GM21526 (cell line): ENCODE results near the gene ARHGEF5.
"Not testable (repeated sequence)": the region's sequence is repeated elsewhere in the genome, so short reads cannot be mapped to it uniquely, and the experiment has no call there.

Source experiments
- ATAC-seq: cut with Tn5 transposase; IDR thresholded peaks from one replicate; pipeline ENCODE4 v1.9.1; 2021; ENCODE audit warnings: moderate library complexity; ENCODE audit not compliant: unreplicated experiment, low FRiP score

The ARHGEF5 gene

DNA sequence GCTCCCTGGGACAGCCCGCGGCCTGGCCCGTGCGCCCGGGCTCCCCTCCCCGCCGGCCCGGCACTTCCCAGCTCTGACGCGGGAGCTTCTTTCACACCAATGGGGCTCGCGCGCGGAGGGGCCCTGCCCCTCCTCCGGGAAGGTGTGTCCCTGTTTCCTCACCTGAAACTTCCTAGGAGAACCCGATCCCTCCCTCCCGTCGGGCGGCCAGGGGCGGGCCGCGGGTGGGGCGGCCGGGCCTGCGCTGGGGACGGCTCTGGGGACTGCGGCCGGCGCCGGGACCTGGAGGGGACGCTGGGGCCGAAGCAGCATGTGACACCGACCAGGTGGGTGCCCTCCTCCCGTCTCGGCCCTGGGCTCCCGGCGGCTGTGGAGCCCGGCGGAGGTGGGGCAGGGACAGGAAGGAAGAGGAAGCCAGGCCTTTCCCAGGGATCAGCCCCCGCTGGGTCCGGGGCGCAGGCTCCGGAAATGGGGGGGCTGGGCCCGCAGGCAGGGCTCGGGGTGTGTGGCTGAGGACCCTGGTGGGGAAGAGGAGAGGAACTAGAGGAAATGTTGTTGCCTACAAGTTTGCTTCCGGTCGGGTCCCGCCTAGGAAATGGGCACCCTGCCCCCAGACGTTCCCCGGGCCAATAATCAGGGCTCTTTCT lies at the start of gene ARHGEF5:
ARHGEF5 (plus strand) TSS at position 227 of the 647 bp plus-strand sequence. CDS start 7,268 bp downstream, outside the sequence.
- ATAC-seq, result peak; percentile 72

DNA sequence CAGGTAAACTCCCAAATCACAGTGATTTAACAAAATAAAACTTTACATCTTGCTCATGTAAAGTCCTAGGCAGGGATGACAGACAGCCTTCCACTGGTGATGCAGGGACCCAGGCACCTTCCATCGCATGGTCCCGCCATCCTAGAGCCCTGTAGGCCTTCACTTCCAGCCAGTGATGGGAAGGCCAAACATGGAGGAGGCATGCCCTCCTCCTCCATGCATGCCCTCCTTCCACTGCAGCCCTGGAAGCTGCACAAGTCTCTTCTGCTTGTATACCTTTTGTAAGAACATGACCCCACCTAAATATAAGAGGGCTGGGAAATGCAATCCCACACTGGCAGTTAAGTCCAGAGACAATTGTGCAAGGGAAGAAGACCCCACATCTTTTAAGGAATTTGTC lies 45.5 kb upstream of the ARHGEF5 start:
- not testable (repeated sequence) for ATAC-seq

GRCh38 chr7:144311218-144311617 lies 44.0 kb upstream of the ARHGEF5 start:
- not testable (repeated sequence) for ATAC-seq

DNA sequence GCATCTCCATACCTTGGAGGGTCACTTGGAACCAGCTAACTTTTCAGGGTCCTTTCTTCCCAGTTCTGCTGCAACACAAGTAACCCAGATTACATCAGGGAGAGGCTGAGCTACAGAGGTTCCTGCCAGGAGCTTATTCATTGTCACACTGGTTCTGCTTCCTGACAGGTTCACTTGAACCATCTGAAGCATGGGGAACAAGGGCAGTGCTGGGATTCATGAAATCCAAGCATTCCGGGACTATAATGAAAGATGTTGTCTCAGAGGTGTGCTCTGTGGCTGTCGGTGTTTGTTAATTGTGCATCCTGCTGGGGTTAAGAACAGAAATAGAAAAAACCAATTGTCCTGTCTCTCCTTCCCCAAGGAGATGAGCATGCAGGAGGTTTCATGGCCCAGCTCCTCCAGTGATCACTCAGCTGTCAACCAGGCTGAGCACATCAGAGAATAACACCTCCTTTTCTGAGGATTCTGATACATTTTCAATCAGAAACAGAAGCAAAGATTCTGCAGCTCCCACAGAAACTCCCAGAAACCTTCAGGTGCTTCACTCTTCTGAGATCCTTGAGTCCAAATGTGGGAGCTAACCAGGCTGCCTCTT lies 43.2 kb upstream of the ARHGEF5 start, which contains the start of gene OR2A1:
OR2A1 (plus strand) TSS at position 548 of the 598 bp plus-strand sequence. CDS start 5,706 bp downstream, outside the sequence.
- ATAC-seq, result not testable (repeated sequence)

DNA sequence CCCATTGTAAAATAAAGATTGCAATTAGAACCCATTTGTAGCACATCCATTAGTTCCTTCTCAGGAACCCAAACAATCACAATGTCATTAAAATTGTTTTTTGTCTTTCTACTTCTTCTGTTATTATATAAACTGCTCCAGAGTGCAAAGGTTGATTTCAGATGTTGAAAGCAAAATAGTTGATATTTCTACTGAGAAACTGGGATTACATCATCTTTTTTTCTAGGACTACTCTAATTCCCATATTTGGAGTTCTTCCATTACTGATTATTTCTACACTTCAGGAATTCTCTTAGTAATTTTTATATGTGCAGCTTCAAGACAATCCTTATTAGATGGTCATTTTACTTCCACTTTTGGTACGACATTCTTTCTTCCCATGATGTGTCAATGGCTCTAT lies 37.7 kb upstream of the ARHGEF5 start:
- not testable (repeated sequence) for ATAC-seq

GRCh38 chr7:144319547-144319946 lies 35.7 kb upstream of the ARHGEF5 start:
- ATAC-seq, result not testable (repeated sequence)

- ATAC-seq, result not testable (repeated sequence)
These were observed 33.5 kb upstream of the ARHGEF5 start for GRCh38 chr7:144321677-144322206.

DNA sequence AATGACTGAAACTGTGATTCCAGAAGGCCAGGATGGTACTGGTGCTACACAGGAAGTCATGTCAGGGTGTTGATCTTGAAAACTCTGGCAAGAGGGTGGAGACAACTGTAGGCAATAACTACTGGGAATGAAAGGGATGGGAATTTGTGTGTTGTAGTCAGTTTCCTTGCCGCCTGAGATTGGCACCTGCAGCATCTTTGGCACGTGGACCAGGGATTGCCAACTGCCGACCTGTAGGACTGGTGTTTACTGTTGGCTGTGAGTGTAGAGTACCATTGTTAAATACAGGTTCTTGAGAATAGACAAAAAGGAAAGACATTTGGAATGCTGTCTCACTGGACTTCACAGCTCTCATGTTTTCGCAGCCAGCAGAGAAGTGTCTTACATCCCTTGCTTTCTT lies 31.8 kb upstream of the ARHGEF5 start:
- ATAC-seq, result not testable (repeated sequence)

DNA sequence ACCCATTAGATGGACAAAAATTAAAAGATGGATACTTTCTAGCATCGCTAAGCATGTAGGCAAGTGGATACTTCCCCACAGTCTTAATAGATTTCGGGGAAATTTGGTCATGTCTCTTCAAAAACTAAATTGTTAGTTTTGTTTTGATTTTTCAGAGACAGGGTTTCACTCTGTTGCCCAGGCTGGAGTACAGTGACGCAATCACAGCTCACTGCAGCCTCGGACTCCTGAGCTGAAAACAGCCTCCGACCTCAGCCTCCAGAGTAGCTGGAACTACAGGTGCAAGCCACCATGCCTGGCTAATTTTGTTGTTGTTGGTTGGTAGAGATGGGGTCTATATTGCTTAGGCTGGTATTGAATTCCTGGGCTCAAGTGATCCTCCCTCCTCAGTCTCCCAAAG lies 29.3 kb upstream of the ARHGEF5 start:
- ATAC-seq, result not testable (repeated sequence)

DNA sequence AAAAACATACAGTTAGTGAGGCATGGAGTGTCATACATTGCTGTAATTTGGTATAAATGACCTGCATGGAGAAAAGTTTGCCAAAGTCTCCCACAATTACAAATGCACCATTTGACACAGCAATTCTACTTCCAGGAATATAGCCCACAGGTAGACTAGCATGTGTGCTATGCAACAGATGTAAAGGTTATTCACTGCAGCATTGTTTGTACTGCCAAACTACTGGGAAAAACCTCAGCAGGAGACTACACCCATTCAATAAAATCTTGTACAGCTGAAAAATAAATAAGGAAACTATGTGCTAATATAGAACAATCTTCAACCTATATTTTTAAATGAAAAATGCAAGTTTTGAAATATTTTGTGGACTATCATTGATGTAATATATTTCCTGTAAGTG lies 25.2 kb upstream of the ARHGEF5 start:
- ATAC-seq, result not testable (repeated sequence)

- ATAC-seq, result peak; percentile 50
These were observed 23.8 kb upstream of the ARHGEF5 start for GRCh38 chr7:144331221-144331995.

DNA sequence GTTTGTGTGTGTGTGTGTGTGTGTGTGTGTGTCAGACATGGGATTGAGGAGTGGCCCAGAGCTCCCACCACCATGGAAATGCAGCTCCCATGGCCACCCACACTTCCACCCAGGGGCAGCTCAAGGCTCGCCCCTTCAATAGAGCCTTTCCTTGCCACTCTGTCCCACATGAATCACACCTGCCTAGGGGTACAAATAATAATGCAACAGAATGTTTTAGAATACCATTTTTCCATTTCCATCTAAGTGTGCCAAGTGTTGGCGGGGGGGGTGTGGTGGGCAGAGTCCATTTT lies 23.3 kb upstream of the ARHGEF5 start:
- ATAC-seq, result not testable (repeated sequence)

DNA sequence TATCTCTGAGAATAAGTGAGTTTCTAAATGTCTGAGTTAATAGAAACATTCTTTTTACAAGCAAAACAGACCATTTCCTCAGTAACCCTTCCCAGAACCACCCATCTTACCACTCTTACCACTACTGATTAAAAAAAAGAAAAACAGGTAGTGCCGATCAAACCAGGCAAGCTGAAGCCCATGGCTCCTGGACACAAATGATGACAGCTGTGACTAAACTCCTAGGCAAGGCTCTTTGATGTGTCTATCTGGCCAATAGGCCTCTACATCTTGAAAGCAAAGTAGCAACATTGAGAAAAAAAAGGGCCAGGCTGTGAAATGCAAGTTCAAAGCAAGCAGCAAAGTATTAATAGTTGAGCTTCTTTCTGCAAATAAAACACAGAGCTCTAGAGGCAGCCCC lies 6.6 kb upstream of the ARHGEF5 start:
- ATAC-seq, result peak; percentile 30

DNA sequence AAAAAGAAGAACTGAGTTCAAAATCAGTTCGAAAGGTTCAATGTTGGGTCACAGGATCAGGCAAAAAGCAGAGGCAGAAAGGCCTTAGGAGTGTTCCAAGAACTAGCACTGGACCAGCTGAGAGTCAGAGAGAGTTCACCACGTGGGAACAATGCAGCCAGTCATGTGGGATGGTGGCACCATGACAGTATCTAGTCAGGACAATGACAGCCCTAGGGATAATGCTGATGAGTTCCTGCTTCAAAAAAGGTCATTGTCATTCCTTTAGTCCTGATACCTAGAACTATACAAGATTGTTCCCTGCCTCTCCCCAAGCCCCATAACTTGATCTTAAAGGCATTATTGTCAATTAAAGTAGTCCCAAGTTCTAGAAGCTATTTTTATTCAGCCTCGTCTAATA lies 3.5 kb upstream of the ARHGEF5 start:
- ATAC-seq, result not testable (repeated sequence)

DNA sequence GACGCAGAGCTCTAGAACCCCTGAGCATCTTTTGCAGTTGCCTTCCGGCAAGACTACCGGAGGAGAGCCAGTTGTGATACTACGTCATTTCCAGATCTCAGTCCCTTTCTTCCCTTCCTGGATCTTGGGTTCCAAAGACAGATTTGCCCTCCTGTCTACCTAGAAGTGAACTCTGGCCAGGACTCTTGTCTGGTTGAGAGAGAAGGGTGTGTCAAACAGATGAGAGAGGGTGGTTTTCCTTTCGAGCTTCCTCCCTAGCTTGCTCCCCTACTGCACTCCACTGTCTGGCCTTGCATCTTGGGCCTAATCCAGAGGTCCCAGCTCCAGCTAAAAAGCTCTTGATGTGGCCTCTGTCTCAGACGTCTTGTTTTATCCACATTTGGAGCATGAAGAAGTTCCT lies 983 bp downstream of the ARHGEF5 start:
- ATAC-seq, result not testable (repeated sequence)

DNA sequence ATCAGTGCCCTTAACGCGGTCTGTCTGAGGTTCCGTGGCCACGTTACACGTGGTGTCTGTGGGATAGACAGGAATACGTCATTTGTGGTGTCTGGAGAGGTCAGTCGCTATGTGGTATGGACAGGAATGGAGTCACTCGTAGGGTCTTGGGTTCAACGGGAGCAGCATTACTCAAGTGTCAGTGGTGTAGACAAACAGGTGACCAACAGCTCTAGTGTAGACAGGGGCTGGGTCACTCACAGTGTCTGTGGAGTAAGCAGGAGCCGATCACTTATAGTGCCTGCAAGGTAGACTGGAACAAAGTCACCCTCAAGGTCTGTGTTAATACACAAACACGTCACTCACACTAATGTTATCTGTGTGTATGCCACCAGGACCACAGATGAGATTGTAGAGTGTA lies 1.7 kb downstream of the ARHGEF5 start:
- ATAC-seq, result not testable (repeated sequence)

- ATAC-seq, result not testable (repeated sequence)
These were observed 6.9 kb downstream of the ARHGEF5 start for GRCh38 chr7:144362061-144362460.

GRCh38 chr7:144365523-144365922 lies 10.3 kb downstream of the ARHGEF5 start:
- ATAC-seq, result not testable (repeated sequence)

GRCh38 chr7:144367250-144367649 lies 12.0 kb downstream of the ARHGEF5 start:
- not testable (repeated sequence) for ATAC-seq

DNA sequence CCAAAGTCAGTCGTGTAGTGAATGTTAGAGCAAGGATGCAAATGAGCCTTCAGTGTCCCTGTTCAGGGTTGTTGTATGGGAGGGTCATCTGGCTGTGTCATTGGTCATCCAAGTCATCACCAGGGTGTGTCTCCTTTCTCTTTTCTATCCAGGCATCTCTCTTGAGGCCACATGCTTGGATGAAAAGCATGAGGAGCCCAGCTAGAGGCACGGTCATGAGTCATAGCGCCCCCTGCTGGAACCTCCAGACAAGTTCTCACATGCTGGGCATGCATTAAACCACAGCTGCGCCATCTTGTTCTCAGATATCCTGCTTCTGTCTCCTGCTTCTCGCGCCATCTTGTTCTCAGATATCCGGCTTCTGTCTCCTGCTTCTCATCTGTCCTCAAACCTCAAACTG lies 14.0 kb downstream of the ARHGEF5 start:
- ATAC-seq, result not testable (repeated sequence)

DNA sequence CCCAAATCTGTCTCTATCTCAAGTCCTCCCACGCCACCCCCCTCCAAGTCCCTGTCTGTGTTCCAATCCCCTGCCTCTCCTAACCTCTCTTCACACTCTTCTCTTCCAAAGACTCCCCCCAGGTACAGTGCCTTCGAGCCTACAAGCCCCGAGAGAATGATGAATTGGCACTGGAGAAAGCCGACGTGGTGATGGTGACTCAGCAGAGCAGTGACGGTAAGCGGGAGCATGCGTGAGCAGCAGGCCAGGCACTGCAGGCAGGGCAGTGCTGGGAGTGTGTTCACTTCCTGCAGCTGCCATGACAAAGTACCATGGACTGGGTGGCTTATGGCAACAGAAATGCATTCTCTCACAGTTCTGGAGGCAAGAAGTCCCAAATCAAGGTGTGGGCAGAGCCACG lies 23.4 kb downstream of the ARHGEF5 start:
- no peak for ATAC-seq
